T-helper 2 cell treated with Interferon-gamma antibody and Interleukin-4, amounts not matched to agents 5 μg/mL and 100 μg/mL, for 36 hours (primary cell): ENCODE data around the gene JAG2.
A peak's percentile ranks its signal among the peaks of the same experiment; 100 is the strongest.

Experiments
- DNase-seq: peaks from one replicate; pipeline ENCODE4 v3.0.0; 2021; ENCODE audit warnings: low spot score
- H3K27ac Mint-ChIP-seq: one replicate; pipeline ENCODE4 v1.8.0; 2021; ENCODE audit warnings: mild to moderate bottlenecking, mixed read lengths
- H3K27me3 Mint-ChIP-seq: one replicate; pipeline ENCODE4 v1.8.0; 2021; ENCODE audit warnings: low read depth, mixed read lengths
- H3K36me3 Mint-ChIP-seq: one replicate; pipeline ENCODE4 v1.8.0; 2021; ENCODE audit warnings: low read depth, mixed read lengths
- H3K4me1 Mint-ChIP-seq: one replicate; pipeline ENCODE4 v1.8.0; 2021; ENCODE audit warnings: low read depth, mixed read lengths
- H3K4me3 Mint-ChIP-seq: one replicate; pipeline ENCODE4 v1.8.0; 2022; ENCODE audit warnings: mild to moderate bottlenecking, moderate library complexity, mixed read lengths
- H3K9me3 Mint-ChIP-seq: one replicate; pipeline ENCODE4 v1.8.0; 2021; ENCODE audit warnings: mixed read lengths

JAG2 gene

DNA sequence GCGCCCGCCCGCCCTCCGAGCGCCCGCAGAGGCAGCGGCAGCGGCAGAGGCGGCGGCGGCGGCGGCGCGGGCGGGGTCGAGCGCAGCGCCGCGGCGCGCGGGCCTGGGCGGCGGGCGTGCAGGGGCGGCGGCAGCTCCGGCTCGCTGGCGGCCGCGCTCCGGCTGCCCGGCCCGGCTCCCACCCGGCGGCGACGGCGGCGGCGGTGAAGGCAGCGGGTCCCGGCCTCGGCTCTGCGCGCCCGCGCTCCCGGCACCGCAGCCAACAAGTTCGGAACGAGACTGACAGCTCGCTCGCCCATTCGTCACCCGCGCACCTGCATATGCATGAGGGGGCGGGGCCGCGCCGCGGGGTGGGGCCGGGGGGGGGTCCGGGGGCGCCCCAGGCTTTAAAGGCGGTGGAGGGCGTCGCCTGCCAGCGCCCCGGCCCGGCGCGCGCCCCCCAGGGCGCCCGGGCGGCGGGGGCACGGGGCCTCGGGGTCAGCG, at the start of gene JAG2:
TSS of gene JAG2 (minus strand) at position 281 of the 483 bp plus-strand sequence. CDS start 356 bp downstream, outside the sequence.
- Mint-ChIP-seq H3K27ac (peak within 1 kb of the TSS; percentile 41), H3K4me1 (peaks cover 6% of the 10 kb centered on the region), H3K27me3 (peaks cover 25% of the 10 kb centered on the region), H3K4me3 (peak within 1 kb of the TSS; percentile 71), H3K36me3 (no peaks in the 10 kb centered on the region), H3K9me3 (no peaks in the 10 kb centered on the region)
- peak; percentile 49 for DNase-seq

DNA sequence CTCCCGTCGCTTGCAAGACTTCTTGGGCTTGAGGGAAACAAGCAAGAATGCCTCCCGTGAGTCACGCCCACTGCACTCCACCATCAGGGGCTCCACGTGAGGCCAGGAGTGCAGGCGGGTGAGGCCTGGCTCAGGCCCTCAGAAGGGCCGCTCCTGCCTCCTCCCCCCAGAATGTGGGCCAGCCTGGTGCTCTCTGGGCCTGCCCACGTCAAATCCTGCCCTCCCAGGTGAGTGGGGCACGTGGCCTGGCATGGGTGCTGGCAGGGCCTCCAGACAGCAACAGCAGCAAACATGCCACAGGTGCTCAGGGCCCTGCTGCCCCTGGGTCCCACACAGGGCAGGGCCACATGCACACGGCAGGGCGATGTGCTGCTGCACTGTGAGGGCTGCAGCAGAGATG, 49.2 kb upstream of the JAG2 start:
- H3K4me1 Mint-ChIP-seq = no peaks in the 10 kb centered on the region
- DNase-seq = no peak
- H3K4me3 Mint-ChIP-seq = no peak overlapping the region
- H3K9me3 Mint-ChIP-seq = no peaks in the 10 kb centered on the region
- no peak overlapping the region for H3K27ac Mint-ChIP-seq
- H3K27me3 Mint-ChIP-seq = no peaks in the 10 kb centered on the region
- peaks cover 17% of the 10 kb centered on the region for H3K36me3 Mint-ChIP-seq

DNA sequence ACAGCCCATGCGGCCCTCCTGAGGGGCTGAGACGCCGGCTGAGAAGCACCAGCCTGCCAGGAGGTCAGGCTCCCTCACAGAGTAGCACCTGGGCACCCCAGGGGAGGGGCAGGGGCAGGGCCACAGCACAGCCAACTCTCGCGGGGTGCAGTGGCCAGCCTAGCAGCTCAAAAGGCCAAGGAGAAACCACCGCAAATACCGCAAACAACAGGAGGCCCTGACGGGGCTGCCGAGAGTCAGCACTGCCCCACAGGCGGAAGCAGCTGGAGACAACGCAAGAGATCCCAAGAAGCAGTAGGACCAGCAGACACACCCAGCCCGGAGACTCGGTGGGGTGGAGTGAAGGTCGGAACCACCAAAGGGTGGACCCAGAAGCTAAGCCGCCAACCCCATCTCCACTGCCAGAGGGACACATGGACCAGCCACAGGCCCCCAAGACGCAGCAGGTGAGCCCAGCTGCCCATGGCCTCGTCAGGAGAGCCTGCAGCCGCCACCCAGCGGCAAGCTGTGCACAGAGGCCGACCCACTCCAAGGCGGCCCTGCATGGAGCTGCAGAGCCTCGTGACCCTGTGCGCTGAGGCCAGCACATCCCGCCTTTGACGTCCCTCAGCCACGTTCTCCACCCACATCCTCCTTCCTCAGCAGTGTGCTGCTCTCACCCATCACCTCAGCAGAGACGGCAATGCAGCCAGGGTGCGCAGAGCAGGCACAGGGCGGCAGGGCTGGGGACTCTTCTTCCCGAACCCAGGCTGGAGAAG, 48.1 kb upstream of the JAG2 start:
- no peaks in the 10 kb centered on the region for H3K4me1 Mint-ChIP-seq
- no peaks in the 10 kb centered on the region for H3K27me3 Mint-ChIP-seq
- peaks cover 14% of the 10 kb centered on the region for H3K36me3 Mint-ChIP-seq
- no peak overlapping the region for H3K4me3 Mint-ChIP-seq
- H3K27ac Mint-ChIP-seq = no peak overlapping the region
- no peaks in the 10 kb centered on the region for H3K9me3 Mint-ChIP-seq
- no peak for DNase-seq

DNA sequence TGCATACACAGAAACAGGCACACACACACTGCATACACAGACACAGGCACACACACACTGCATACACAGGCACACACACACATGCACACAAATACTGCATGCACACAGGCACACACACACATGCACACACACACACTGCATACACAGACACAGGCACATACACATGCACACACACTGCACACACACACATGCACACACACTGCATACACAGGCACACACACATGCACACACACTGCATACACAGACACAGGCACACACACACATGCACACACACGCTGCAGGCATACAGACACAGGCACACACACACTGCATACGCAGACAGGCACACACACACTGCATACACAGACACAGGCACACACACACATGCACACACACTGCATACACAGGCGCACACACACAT, 47.0 kb upstream of the JAG2 start:
- Mint-ChIP-seq H3K27me3 (no peaks in the 10 kb centered on the region), H3K27ac (no peak overlapping the region), H3K4me1 (no peaks in the 10 kb centered on the region), H3K36me3 (peaks cover 10% of the 10 kb centered on the region), H3K4me3 (no peak overlapping the region), H3K9me3 (no peaks in the 10 kb centered on the region)
- no peak for DNase-seq

DNA sequence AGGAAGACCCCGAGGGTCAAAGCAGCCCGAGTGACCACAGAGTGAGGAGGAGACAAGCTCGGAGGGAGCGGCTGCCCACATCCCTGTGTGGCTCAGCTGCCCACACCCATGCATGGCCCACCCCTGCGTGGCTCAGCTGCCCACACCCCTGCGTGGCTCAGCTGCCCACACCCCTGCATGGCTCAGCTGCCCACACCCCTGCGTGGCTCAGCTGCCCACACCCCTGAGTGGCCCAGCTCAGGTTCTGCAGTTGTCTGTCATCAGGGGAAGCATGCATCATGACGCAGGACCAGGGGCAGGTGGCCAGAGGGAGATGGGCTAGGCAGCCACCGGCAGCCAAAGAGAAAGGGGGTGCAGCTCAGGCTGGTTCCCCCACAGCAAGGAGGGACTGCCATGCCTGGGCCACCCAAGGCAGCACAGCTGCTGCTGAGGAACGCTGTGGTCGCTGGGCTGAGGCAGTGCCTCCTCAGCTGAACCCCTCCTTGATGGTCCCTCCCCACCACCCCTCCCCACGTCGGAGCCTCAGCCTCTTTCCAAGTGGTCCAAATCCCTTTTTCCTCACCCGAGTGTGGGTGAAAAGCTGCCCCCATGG, 45.8 kb upstream of the JAG2 start:
- no peak for DNase-seq
- Mint-ChIP-seq H3K4me3 (no peak overlapping the region), H3K9me3 (no peaks in the 10 kb centered on the region), H3K36me3 (peaks cover 8% of the 10 kb centered on the region), H3K4me1 (no peaks in the 10 kb centered on the region), H3K27me3 (no peaks in the 10 kb centered on the region), H3K27ac (no peak overlapping the region)

DNA sequence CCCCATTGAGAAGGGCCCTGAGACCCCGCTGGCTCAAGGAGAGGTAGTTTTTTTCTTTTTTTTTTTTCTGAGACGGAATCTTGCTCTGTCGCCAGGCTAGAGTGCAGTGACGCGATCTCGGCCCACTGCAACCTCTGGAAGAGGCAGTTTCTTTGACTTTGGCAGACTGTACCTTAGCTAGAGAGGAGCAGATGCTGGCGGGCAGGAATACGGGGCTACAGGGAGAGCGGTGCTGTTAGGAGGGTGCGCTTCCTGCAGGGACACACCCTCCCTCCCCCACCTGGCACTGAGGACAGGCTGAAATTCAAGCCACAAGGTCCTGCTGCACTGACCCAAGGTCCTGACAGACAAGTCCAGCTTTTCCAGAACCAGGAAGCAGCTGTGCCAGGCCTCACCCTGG, 44.8 kb upstream of the JAG2 start:
- DNase-seq = no peak
- H3K4me3 Mint-ChIP-seq = no peak overlapping the region
- H3K27me3 Mint-ChIP-seq = no peaks in the 10 kb centered on the region
- peaks cover 6% of the 10 kb centered on the region for H3K36me3 Mint-ChIP-seq
- no peaks in the 10 kb centered on the region for H3K4me1 Mint-ChIP-seq
- no peaks in the 10 kb centered on the region for H3K9me3 Mint-ChIP-seq
- no peak overlapping the region for H3K27ac Mint-ChIP-seq

DNA sequence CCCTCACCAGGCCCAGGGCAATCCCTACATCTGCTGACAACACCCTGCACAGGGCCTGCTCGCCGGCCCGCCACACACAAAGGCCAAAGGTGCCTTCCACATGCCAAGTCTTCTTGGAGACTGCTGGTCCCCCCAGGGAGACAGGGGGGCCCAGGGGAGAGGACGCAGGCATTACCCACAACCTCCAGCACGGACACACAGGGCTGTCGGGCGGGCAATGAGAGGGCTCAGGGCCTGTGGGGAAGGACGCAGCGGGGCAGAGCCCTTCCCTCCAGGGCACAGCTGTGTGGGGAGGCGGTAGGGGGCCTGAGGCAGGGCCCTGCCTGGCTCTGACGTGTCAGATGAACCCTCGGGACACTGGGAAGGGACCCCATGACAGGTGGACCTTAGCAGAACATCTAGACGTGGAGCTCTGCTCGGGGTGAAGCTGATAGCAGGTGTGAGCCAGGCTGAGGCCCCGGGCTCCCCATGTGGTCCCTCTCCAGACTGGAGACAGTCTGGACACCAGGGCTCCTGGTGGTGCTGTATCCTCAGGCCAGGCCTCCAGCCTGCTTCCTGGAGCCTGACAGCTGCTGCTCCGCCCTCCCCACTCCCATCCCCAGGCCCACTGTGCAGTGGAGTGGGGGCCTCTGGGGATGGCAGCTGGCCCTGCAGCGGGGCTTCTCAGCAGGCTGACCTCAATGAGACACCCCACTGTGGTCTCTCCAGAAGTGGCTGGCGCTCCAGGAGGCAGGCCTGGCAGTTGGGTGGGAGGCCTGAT, 44.1 kb upstream of the JAG2 start:
- no peak for DNase-seq
- Mint-ChIP-seq H3K27ac (no peak overlapping the region), H3K4me3 (no peak overlapping the region), H3K4me1 (no peaks in the 10 kb centered on the region), H3K27me3 (no peaks in the 10 kb centered on the region), H3K36me3 (peaks cover 6% of the 10 kb centered on the region), H3K9me3 (no peaks in the 10 kb centered on the region)

DNA sequence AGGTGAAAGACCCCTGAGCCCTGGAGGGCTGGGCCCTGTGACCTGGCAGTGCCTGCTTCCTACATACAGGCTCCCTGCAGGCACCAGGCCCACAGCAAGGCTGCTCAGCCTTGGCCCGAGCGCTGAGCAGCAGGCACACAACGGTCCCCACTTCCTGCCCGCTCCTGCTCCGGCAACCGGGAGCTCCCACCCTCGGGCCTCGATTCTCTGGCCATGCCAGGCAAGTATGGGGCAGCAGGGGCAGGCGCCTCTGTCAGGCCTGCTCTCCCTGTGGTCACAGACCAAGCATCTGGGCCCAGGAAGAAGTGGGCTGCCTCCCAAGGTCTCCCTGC, 43.1 kb upstream of the JAG2 start:
- peaks cover 6% of the 10 kb centered on the region for H3K36me3 Mint-ChIP-seq
- H3K27ac Mint-ChIP-seq = no peak overlapping the region
- H3K4me3 Mint-ChIP-seq = no peak overlapping the region
- no peaks in the 10 kb centered on the region for H3K27me3 Mint-ChIP-seq
- DNase-seq = no peak
- no peaks in the 10 kb centered on the region for H3K9me3 Mint-ChIP-seq
- no peaks in the 10 kb centered on the region for H3K4me1 Mint-ChIP-seq

DNA sequence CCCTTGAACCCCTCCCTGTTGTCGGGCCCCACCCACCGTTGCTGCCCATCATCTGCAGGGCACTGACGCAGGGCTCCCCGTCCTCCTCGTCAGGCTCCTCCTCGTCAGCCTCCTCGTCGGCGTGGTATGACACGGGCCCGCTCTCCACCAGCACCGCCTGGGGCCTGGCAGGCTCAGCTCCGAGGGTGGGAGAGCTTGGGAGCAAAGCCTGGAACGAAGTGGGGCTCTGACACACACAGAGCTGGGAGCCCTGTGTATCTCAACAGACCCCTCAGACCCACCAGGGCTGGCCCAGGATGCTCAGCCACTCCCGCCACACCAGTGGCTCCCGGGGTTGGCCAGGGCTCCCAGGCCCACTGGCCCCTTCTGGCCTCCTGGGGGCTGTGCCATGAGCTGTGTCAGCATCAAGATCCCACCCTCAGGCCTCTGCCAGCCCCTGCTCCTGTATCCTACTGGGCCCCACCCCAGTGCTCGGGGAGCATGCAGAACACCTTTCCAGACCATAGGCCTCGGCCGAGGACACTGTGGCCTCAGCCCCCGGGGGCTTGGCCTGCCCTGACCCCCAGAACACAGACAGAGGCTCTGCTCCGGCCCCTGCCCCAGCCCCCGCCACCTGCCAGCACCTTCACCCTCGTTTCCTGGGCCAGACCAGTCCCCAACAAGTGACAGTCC, 42.6 kb upstream of the JAG2 start:
- H3K9me3 Mint-ChIP-seq = no peaks in the 10 kb centered on the region
- no peak for DNase-seq
- peaks cover 6% of the 10 kb centered on the region for H3K36me3 Mint-ChIP-seq
- no peak overlapping the region for H3K27ac Mint-ChIP-seq
- H3K4me3 Mint-ChIP-seq = no peak overlapping the region
- no peaks in the 10 kb centered on the region for H3K4me1 Mint-ChIP-seq
- H3K27me3 Mint-ChIP-seq = no peaks in the 10 kb centered on the region

DNA sequence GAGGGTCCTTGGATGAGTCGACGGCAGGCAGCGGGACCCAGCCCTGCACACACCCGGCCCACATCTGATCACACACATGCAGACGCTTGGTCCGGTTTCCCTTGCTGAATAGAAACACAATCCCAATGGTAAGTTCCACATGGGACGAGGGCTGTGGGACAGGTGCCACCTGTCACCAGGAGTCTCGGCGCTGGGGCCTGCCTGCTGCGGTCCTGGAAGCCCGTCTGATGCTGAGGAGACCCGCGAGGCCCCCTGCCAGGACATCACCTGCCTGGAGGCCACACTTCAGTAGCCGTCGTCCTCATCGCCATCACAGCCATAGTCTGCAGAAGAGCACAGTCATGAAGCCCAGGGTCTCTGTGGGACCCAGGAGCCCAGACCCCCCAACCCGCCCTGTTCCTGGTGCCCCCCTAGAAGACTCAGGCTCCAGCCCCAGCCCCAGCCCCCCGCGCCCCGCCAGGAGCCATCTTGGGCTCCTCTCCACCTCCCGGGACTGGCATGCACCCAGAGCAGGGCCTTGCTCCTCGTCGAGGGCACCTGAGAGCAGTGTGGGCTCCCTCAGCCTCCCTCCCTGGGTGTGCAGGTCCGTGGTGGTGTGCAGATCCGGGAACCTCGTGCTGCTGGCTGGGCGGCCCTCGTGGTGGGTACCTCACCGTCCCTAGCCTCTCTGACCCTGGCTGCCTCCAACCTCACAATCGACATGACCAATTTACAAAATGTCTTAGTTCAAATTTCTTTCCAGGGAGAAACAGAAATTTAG, 41.9 kb upstream of the JAG2 start:
- DNase-seq = no peak
- no peak overlapping the region for H3K4me3 Mint-ChIP-seq
- H3K27me3 Mint-ChIP-seq = no peaks in the 10 kb centered on the region
- no peak overlapping the region for H3K27ac Mint-ChIP-seq
- no peaks in the 10 kb centered on the region for H3K36me3 Mint-ChIP-seq
- no peaks in the 10 kb centered on the region for H3K9me3 Mint-ChIP-seq
- no peaks in the 10 kb centered on the region for H3K4me1 Mint-ChIP-seq

DNA sequence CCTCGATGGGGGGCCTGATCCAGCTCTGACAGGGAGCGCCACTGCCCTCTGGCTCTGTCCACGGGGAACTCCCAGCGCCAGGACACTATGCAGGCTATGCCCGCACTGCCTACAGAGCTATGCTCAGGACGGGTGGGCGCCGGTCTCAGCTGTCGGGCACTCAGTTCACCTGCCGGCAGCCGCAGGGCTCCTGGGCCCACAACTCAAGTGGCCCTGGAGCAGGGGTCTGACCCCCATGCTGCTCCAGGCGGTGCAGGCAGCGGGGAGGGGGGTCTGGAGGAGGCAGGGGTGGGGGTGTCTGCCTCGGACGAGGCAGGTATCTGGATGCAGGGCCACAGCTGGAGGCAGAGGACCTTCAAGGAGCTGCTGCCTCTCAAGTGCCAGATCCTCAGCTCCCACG, 41.1 kb upstream of the JAG2 start:
- Mint-ChIP-seq H3K9me3 (no peaks in the 10 kb centered on the region), H3K4me1 (no peaks in the 10 kb centered on the region), H3K27ac (no peak overlapping the region), H3K36me3 (no peaks in the 10 kb centered on the region), H3K27me3 (no peaks in the 10 kb centered on the region), H3K4me3 (no peak overlapping the region)
- DNase-seq = no peak

DNA sequence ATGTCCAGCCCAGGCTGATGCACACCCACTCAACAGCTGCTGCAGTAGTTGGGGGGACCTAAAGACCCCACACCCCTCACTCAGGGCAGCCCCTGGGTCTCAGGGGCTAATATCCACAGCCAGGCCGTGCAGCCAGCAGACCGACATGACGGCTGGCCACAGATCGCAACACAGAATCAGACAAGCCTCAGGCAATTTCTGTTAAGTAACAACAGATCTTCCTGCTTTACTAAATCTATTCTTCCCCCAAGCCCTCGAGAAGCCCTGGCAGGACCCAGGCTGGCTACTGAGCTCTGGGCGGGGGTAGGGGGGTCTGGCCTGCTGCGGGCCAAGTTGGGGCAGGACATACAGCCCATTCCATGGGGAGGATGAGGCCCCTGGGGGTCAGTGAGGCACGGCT, 40.5 kb upstream of the JAG2 start:
- Mint-ChIP-seq H3K36me3 (no peaks in the 10 kb centered on the region), H3K27ac (no peak overlapping the region), H3K4me1 (no peaks in the 10 kb centered on the region), H3K9me3 (no peaks in the 10 kb centered on the region), H3K27me3 (no peaks in the 10 kb centered on the region), H3K4me3 (no peak overlapping the region)
- no peak for DNase-seq

DNA sequence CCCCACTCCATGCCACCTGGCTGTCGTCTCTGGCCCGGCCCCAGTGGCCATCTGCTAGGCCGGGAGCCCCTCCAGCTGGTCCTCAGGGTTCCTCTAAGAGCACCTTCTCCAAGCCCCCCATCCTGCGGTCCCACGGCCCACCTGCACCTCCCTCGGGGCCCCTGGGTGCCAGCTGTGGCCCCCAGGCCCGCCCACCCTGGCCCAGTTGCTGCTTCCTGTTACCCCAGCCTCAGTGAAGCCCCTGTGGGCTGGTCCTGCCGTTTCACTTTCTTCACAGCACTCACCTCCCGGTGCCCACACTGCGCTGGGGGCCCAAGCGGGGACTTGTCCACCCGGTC, 40.1 kb upstream of the JAG2 start:
- no peak overlapping the region for H3K27ac Mint-ChIP-seq
- DNase-seq = no peak
- no peak overlapping the region for H3K4me3 Mint-ChIP-seq
- no peaks in the 10 kb centered on the region for H3K27me3 Mint-ChIP-seq
- no peaks in the 10 kb centered on the region for H3K4me1 Mint-ChIP-seq
- H3K9me3 Mint-ChIP-seq = no peaks in the 10 kb centered on the region
- no peaks in the 10 kb centered on the region for H3K36me3 Mint-ChIP-seq
